Neuronal stem cell (in vitro differentiated cells): ENCODE results near the gene ALOX12B.

Source experiments
- DNase-seq: peaks from one replicate; pipeline ENCODE4 v3.0.0-alpha.2; 2013; ENCODE audit warnings: low spot score
- H2AFZ ChIP-seq: one replicate; pipeline ENCODE4 v1.6.1; 2013; ENCODE audit warnings: mild to moderate bottlenecking, low read length, inconsistent platforms
- H2AK5ac ChIP-seq: 2 replicates; pipeline ENCODE4 v1.6.1; 2013; ENCODE audit warnings: low read depth, mild to moderate bottlenecking, inconsistent platforms, low read length, moderate library complexity, mixed read lengths
- H2BK120ac ChIP-seq: 2 replicates; pipeline ENCODE4 v1.6.1; 2013; ENCODE audit warnings: low read depth, mild to moderate bottlenecking, inconsistent platforms, low read length, moderate library complexity, mixed read lengths
- H2BK12ac ChIP-seq: one replicate; pipeline ENCODE4 v1.6.1; 2013; ENCODE audit warnings: low read length, inconsistent platforms
- H2BK15ac ChIP-seq: 2 replicates; pipeline ENCODE4 v1.6.1; 2013; ENCODE audit warnings: mild to moderate bottlenecking, low read length, inconsistent platforms, mixed read lengths
- H2BK5ac ChIP-seq: one replicate; pipeline ENCODE4 v1.6.1; 2013; ENCODE audit warnings: inconsistent platforms, mild to moderate bottlenecking, low read length, moderate library complexity
- H3K14ac ChIP-seq: one replicate; pipeline ENCODE4 v1.6.1; 2013; ENCODE audit warnings: low read length, inconsistent platforms
- H3K18ac ChIP-seq: 2 replicates; pipeline ENCODE4 v1.6.1; 2013; ENCODE audit warnings: low read length, inconsistent platforms
- H3K23ac ChIP-seq: 2 replicates; pipeline ENCODE4 v1.6.1; 2013; ENCODE audit warnings: low read depth, mild to moderate bottlenecking, mixed read lengths, low read length, inconsistent platforms; ENCODE audit not compliant: poor library complexity
- H3K27ac ChIP-seq: replicated peaks from 3 replicates; pipeline ENCODE4 v1.5.1; 2013; ENCODE audit warnings: low read length, inconsistent platforms
- H3K27me3 ChIP-seq, 3 experiments: 2 replicates each; pipeline ENCODE4 v1.6.1; 2013; ENCODE audit warnings: low read length in 3 of 3, mild to moderate bottlenecking in 2 of 3, inconsistent platforms in 1 of 3, low read depth in 1 of 3, mixed read lengths in 1 of 3, moderate library complexity in 1 of 3; ENCODE audit not compliant: control insufficient read depth in 3 of 3, insufficient read depth in 3 of 3
- H3K36me3 ChIP-seq, 2 donors: replicated peaks in 1 of 2; 2 replicates each; pipeline ENCODE4 v1.6.1; 2013; ENCODE audit warnings: low read length in 2 of 2; ENCODE audit not compliant: control insufficient read depth in 2 of 2, insufficient read depth in 2 of 2
- H3K4ac ChIP-seq: 2 replicates; pipeline ENCODE4 v1.6.1; 2013; ENCODE audit warnings: inconsistent platforms, mild to moderate bottlenecking, low read length, moderate library complexity
- H3K4me1 ChIP-seq, 2 donors: 1 replicate in 1 of 2; 2 replicates in 1 of 2; pipeline ENCODE4 v1.6.1; 2013; ENCODE audit warnings: low read length in 2 of 2, low read depth in 1 of 2; ENCODE audit not compliant: control insufficient read depth in 2 of 2, insufficient read depth in 1 of 2
- H3K4me2 ChIP-seq: one replicate; pipeline ENCODE4 v1.6.1; 2013; ENCODE audit warnings: mild to moderate bottlenecking, low read length, inconsistent platforms; ENCODE audit not compliant: insufficient read depth, poor library complexity, severe bottlenecking
- H3K4me3 ChIP-seq, 2 donors: 2 replicates each; pipeline ENCODE4 v1.5.1; 2013; ENCODE audit warnings: low read length in 2 of 2, mild to moderate bottlenecking in 2 of 2, inconsistent platforms in 1 of 2, moderate library complexity in 1 of 2
- H3K79me1 ChIP-seq: one replicate; pipeline ENCODE4 v1.6.1; 2013; ENCODE audit warnings: low read depth, mild to moderate bottlenecking, inconsistent platforms, low read length, moderate library complexity
- H3K9ac ChIP-seq: one replicate; pipeline ENCODE4 v1.6.1; 2013; ENCODE audit warnings: mild to moderate bottlenecking, low read depth, low read length, inconsistent platforms; ENCODE audit not compliant: poor library complexity
- H3K9me3 ChIP-seq, 2 donors: replicated peaks in 1 of 2; 2 replicates each; pipeline versions ENCODE3 to v1.6.1; 2013; ENCODE audit warnings: low read length in 2 of 2, mild to moderate bottlenecking in 2 of 2, inconsistent platforms in 1 of 2, low read depth in 1 of 2, mixed read lengths in 1 of 2, moderate library complexity in 1 of 2; ENCODE audit not compliant: control insufficient read depth in 2 of 2, insufficient read depth in 1 of 2
- H4K8ac ChIP-seq: one replicate; pipeline ENCODE4 v1.6.1; 2013; ENCODE audit warnings: low read depth, mild to moderate bottlenecking, inconsistent platforms, low read length, moderate library complexity
- H4K91ac ChIP-seq: one replicate; pipeline ENCODE4 v1.6.1; 2013; ENCODE audit warnings: low read length, low read depth, mild to moderate bottlenecking, inconsistent platforms; ENCODE audit not compliant: poor library complexity
- WGBS, 2 donors: extraction: QIAGEN DNeasy Blood & Tissue Kit; methylation state at CpG; one replicate each; pipeline ENCODE4 v1.1.7; 2013; ENCODE audit warnings: missing lambda C conversion rate in 2 of 2, mixed read lengths in 1 of 2; ENCODE audit not compliant: insufficient read length in 2 of 2, insufficient replicate concordance in 1 of 2; ENCODE audit errors: extremely low coverage in 2 of 2; 5-methylcytosine and 5-hydroxymethylcytosine counted together

ALOX12B gene

DNA sequence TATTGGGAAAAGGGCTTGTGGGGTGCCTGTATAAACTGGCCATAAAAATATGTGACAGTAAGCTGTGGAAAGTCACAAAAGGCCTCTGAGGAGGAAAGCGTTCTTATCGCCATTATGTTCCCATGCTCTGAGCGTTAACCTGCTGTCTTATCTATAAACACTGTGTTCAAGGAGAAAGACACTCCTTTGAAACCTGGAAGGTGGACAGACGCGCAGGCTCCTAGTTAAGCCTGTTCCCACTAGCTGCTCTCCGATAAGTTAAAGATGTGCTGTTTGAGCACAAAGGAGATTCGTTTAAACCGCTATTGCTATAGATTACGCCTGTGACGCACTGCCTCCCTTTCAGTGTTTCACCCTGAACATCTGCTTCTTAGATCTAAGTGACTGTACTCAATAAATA lies 5.2 kb downstream of the ALOX12B start:
- H3K27ac ChIP-seq, result no peak overlapping the region
- H3K36me3 ChIP-seq, result no peaks in the 10 kb centered on the region
- H3K4me2 ChIP-seq, result no peak overlapping the region
- H2AFZ ChIP-seq, result no peak overlapping the region
- H2AK5ac ChIP-seq, result no peak overlapping the region
- peaks cover 4 to 77% (median 30%) of the 10 kb centered on the region in 3 experiments for H3K27me3 ChIP-seq
- H3K79me1 ChIP-seq, result peaks cover 3% of the 10 kb centered on the region
- WGBS, 2 donors, result no CpG with 5 or more reads among the region's 10 CpGs
- H3K18ac ChIP-seq, result no peak overlapping the region
- no peak overlapping the region for H2BK5ac ChIP-seq
- H3K23ac ChIP-seq, result no peak overlapping the region
- no peak overlapping the region for H3K14ac ChIP-seq
- H3K4ac ChIP-seq, result no peak overlapping the region
- no peak overlapping the region for H3K9ac ChIP-seq
- H4K91ac ChIP-seq, result no peak overlapping the region
- H3K4me1 ChIP-seq, result no peaks in the 10 kb centered on the region
- H2BK12ac ChIP-seq, result no peak overlapping the region
- no peak overlapping the region for H4K8ac ChIP-seq
- no peak overlapping the region for H3K4me3 ChIP-seq
- H2BK15ac ChIP-seq, result no peak overlapping the region
- DNase-seq, result no peak
- no peaks in the 10 kb centered on the region for H3K9me3 ChIP-seq
- no peak overlapping the region for H2BK120ac ChIP-seq

DNA sequence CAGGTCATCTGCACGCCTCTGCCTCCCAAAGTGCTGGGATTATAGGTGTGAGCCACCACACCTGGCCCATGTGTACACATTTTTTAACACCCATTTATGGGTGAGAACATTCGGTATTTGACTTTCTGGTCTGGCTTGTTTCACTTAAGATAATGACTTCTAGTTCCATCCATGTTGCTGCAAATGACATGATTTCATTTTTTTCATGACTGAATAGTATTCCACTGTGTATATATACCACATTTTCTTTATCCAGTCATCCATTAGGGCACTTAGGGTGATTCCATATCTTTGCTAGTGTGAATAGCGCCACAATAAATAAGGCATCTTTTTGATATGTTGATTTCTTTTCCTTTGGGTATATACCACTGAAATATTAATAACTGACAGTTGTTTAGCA lies 5.6 kb downstream of the ALOX12B start:
- Histone ChIP-seq H4K8ac (no peak overlapping the region), H3K4me1 (no peaks in the 10 kb centered on the region), H3K4me2 (no peak overlapping the region), H2BK15ac (no peak overlapping the region), H3K23ac (no peak overlapping the region), H2BK12ac (no peak overlapping the region), H2BK120ac (no peak overlapping the region), H2AFZ (no peak overlapping the region), H3K79me1 (peaks cover 3% of the 10 kb centered on the region), H3K9ac (no peak overlapping the region), H3K18ac (no peak overlapping the region), H3K36me3 (no peaks in the 10 kb centered on the region), H3K27me3 (peaks cover 4 to 78% (median 32%) of the 10 kb centered on the region in 3 experiments), H3K9me3 (no peaks in the 10 kb centered on the region), H4K91ac (no peak overlapping the region), H2AK5ac (no peak overlapping the region), H3K4me3 (no peak overlapping the region), H3K27ac (no peak overlapping the region), H3K4ac (no peak overlapping the region), H3K14ac (no peak overlapping the region), H2BK5ac (no peak overlapping the region)
- no peak for DNase-seq
- no CpG with 5 or more reads among the region's 3 CpGs for WGBS, 2 donors

DNA sequence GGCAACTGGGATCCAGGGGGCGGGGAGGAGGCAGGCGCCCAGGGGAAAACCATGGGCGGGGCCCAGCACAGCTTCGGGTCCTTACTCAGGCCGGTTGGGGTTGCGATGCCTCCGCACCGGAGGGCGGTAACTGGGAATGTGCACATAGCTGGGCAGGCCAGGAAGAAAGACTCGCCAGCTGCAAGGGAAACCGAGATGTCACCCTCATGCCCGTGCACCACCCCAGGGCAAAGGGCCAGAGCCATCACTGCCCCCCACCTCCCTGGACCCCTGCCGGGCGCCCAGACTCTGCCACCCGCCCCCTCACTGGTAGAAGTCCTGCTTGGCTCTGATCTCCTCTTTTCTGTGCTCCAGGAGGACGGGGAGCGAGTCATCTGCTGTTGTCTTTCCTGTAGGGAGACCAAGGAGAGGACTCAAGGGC lies 6.7 kb downstream of the ALOX12B start:
- H3K27me3 ChIP-seq, result peaks cover 4 to 80% (median 38%) of the 10 kb centered on the region in 3 experiments
- no peak overlapping the region for H3K4ac ChIP-seq
- no peak overlapping the region for H3K9ac ChIP-seq
- peaks cover 3% of the 10 kb centered on the region for H3K79me1 ChIP-seq
- H3K18ac ChIP-seq, result no peak overlapping the region
- no peak overlapping the region for H4K91ac ChIP-seq
- H3K14ac ChIP-seq, result peak overlapping the region; percentile 6
- no peak overlapping the region for H2AFZ ChIP-seq
- H2BK120ac ChIP-seq, result no peak overlapping the region
- peak overlapping the region; percentile 54 for H2AK5ac ChIP-seq
- peak overlapping the region; percentile 83 for H3K4me2 ChIP-seq
- H3K4me3 ChIP-seq, result no peak overlapping the region
- no peak overlapping the region for H3K27ac ChIP-seq
- H4K8ac ChIP-seq, result no peak overlapping the region
- no peak overlapping the region for H2BK5ac ChIP-seq
- H3K36me3 ChIP-seq, result no peaks in the 10 kb centered on the region
- no peaks in the 10 kb centered on the region for H3K9me3 ChIP-seq
- H3K23ac ChIP-seq, result peak overlapping the region; percentile 67
- no CpG with 5 or more reads among the region's 17 CpGs for WGBS, 2 donors
- H2BK12ac ChIP-seq, result no peak overlapping the region
- DNase-seq, result no peak
- no peaks in the 10 kb centered on the region for H3K4me1 ChIP-seq
- H2BK15ac ChIP-seq, result no peak overlapping the region

DNA sequence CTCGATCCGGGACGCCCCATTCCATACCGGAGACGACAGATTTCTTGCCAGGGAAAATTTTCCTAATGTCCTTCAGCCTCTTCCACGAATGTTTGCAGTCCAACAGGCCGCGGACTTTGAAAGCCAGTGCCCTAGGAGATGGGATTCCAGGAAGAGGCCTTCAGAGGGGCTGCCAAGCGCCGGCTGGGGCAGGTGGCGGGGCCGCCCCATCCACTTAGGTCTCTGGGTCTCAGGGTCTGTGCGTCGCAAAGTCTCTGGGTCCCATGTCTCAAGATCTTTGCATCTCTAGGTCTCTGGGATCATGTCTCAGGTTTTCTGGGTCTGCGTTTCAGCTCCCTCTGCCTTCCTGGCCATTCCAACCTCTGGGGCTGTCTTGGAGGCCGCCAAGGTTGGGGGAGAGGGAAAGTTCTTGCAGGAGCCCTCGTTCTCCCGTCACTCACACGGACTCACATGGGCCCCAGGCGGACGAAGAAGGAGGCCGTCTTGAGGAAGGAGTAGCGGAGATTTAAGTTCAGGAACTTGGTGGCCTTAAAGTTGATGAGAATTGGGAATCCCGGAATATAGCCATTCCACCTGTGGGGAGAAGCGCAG lies 7.2 kb downstream of the ALOX12B start:
- peak overlapping the region; percentile 61 for H2BK5ac ChIP-seq

More for the DNA sequence above, 7.2 kb downstream of the ALOX12B start:
- Histone ChIP-seq H3K4me2 (peak overlapping the region; percentile 83), H3K36me3 (no peaks in the 10 kb centered on the region), H4K91ac (no peak overlapping the region), H4K8ac (no peak overlapping the region), H3K9me3 (no peaks in the 10 kb centered on the region), H3K27me3 (peaks cover 4 to 81% (median 43%) of the 10 kb centered on the region in 3 experiments), H2BK12ac (no peak overlapping the region), H3K14ac (no peak overlapping the region), H3K79me1 (peaks cover 3% of the 10 kb centered on the region), H3K23ac (no peak overlapping the region), H3K27ac (no peak overlapping the region), H2AFZ (peak overlapping the region; percentile 89), H3K4me1 (no peaks in the 10 kb centered on the region), H2BK15ac (no peak overlapping the region), H3K18ac (peak overlapping the region; percentile 73), H2BK120ac (no peak overlapping the region), H3K4ac (no peak overlapping the region), H2AK5ac (no peak overlapping the region), H3K9ac (no peak overlapping the region), H3K4me3 (peak overlapping the region; percentile 37 to 61)
- DNase-seq, result no peak
- no CpG with 5 or more reads among the region's 25 CpGs for WGBS, 2 donors
